Stimulated activated naive CD8-positive, alpha-beta T cell treated with anti-CD3 and anti-CD28 coated beads, Interleukin-15, Interleukin-2, amounts not matched to agents 100 U/mL and 50 U/mL, for 24 hours (primary cell): ENCODE data around the gene FRMD4A.
A peak's percentile ranks its signal among the peaks of the same experiment; 100 is the strongest.
"Not testable (repeated sequence)": the region's sequence is repeated elsewhere in the genome, so short reads cannot be mapped to it uniquely, and the experiment has no call there.

ENCODE experiments used
- ATAC-seq: fragments of 150-1000 bp; cut with Tn5 transposase; one replicate; pipeline ENCODE4 v1.10.0; 2021
- DNase-seq: peaks from one replicate; pipeline ENCODE4 v3.0.0; 2021

FRMD4A gene

DNA sequence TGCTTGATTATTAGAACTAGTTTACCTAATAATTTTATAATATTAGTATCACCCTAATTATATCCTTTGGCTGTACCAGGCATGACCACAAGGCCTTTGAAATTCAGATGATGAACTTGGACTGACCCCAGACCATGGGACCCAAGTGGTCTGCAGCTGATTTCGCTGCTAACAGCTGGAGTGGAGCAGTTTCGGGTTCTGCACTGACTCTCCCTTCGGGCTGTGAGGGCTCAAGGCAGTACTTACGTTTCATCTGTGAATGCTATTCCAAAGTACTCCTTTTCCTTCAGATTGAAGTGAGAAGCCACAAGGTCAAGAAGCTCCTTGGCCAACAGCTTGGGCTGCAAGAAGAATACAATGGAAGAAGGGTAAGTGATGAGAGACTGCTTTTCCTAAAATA is 520.2 kb downstream of the FRMD4A start:
- DNase-seq, result no peak
- ATAC-seq, result no peak

GRCh38 chr10:13809427-13809826 is 521.3 kb downstream of the FRMD4A start:
- no peak for DNase-seq
- no peak for ATAC-seq

DNA sequence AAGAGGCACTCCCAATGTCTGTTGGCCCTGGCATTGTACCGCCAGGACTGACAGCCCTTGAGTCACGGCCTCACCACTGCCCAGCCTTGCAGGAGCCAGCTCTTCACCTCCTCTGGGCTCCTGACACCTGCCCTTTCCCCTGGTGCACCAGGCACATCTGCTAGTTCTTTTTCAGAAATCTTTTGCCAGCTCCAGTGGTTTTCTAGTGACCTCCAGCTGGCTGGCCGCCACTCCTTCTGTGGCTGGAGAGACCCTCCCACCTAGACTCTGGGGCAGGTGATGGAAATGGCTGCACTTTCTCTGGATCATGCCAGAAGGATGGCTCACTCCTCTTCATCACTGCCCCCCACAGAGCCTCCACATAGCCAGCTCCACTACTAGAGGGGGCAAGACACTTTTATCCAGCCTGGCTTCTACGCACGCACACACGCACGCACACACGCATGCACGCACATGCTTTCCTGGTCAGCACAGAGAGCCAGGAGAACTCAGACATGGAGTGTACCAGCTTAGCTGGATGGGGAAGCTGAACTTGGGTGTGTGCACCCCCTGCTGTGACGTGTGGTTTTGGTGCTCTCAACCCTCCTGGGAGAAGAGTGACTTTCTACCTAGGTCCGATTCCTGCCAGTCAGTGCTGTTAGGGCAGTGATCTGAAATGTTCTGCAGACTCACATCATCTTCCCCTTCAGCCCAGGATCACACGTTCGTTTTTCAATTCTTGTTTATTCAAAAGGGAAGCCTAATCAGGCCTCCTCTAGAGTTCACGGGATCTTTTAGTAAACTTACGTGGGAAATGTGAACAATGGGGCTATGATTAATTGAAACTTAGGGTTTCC is 522.0 kb downstream of the FRMD4A start:
- no peak for ATAC-seq
- no peak for DNase-seq

DNA sequence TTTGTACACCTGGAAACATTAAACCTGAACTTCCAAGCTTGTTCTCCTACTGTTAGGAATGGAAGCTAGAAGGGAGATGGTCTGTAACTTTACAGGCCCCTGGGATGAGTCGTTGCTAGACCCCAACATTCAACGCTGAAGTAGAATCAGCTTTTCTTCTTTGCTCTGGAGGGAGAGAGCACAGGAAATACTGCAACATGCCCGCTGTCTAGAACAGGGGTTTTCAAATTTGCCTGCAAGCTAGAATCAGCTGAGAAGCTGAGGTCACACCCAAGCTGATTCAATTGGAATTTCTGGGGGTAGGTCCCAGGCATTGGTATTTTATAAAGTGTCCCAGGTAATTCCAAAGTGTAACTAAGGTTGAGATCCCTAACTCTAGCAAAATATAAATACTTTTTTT is 524.3 kb downstream of the FRMD4A start:
- DNase-seq (no peak), ATAC-seq (no peak)

DNA sequence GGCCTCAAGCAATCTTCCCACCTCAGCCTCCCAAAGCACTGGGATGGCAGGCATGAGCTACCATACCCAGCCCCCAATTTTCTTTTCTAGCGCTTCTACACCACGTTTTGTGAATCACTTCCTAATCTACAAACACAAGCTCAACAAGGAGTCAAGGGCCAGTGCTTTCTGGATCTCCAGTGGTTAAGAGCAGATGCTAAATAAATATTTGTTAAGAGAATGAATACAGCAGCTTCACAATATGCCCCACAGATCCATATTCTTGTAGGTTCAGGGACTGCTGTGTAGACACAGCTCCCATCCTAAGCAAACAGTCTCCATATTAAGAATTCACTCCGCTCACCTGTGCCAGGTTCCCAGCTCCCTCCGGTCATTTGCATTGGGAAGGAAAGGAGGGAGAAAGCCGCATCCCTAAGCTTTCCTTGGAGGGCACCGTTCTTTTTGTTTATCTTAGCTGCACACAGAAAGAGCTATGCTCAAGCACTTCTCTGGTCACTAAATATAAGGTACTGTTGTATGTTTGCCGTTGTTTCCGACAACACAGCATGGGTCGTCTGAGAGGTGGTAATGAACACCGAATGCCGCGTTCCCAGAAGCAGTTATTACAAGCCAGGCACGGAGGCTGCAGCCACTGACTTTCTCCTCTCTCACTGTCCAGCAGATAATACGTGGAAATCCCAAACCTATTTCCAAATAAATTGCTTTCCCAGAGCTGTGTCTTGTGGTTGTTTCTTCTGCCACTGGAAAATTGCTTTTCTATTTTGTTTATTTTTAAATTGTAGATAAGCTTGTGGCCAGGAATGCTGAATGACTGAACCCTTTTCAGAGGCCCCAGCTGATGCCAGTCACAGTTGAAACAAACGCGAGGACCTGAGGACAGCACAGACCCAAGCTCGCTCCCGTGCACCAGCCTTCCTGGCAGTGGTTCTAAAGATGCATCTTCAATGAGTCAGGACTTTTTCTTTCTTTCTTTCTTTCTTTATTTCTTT is 526.9 kb downstream of the FRMD4A start:
- DNase-seq, result no peak
- ATAC-seq, result no peak

DNA sequence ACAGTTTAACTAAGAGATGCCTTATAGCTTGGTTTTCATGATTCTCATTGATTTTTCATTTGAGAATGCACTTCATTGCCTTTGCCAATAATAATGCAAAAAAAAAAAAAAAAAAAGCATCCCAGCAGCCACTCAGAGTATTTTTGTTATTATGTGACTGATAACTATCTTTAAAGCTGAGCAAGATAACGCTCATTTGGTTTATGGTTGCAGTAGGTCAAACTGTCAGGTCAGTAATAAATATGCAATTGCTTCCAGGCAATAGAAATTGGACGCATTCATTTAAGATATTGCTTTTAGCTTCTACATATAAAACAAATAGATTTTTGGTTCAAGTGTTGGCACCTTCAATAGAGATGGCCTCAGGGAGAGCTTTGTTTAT is 528.8 kb downstream of the FRMD4A start:
- DNase-seq (no peak), ATAC-seq (no peak)

- ATAC-seq (no peak), DNase-seq (no peak)
Observed at GRCh38 chr10:13801156-13801906, 529.4 kb downstream of the FRMD4A start.

DNA sequence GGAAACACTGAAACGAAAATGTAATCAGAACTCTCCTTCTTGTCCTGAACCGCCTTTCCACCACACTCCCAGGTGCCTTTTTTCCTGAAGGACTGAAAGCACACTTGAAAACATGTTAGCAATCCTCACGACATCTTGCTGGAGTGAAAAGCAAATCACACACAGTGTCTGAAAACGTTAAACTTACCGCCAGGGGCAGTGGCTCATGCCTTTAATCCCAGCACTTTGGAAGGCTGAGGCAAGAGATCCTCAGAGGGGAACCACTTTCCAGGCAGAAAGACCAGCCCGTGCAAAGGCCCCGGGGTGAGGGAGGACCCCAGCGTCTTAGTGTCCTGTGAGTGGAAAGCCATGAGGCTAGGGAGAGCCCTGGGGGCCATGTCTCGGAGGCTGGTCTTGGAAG is 533.6 kb downstream of the FRMD4A start:
- no peak for ATAC-seq
- DNase-seq, result no peak

DNA sequence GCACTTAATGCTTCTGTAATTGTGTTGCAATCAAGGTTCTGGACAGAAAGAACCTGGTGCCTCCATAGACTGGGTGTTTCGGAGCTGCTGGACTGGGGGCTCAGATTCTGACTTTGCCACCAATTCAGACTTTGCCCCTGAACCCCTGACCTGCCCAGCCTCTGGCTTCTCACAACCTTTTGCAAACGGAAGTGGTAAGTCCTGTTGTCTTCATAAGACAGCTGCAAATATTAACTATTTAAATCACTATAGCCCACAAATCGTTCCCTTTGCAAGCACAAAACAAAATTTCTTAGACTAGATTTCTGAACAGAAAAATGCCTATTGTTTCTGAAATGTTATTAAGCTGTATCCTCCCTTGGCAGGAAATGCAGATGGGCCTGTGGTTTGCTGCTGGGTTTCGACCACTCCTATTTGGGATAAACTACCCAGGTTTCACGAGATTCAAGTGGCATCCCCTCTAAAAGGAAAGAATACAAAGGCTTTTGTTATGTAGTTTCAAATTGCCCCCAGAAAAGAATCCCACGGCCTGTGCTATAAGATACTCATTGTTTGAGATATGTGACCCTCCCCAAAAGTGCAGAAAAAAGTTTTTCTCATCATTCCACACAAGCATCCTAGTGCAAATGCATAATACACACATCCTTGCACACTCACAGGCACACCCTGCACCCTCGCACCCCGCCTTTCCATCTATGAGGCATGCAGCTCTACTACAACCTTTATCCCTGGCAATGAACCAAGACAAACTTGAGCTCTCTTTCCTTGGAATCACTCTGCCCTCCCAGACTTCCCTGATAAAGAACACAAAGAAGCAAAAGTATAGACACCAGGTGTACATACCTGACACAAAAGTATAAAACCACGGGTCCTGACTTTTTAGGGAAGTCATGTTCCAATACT is 534.8 kb downstream of the FRMD4A start:
- DNase-seq (no peak), ATAC-seq (no peak)

- ATAC-seq, result no peak
- DNase-seq, result no peak
Observed at GRCh38 chr10:13794992-13795612, 535.6 kb downstream of the FRMD4A start.

- DNase-seq, result no peak
- no peak for ATAC-seq
Observed at GRCh38 chr10:13792006-13792405, 538.7 kb downstream of the FRMD4A start.

GRCh38 chr10:13791483-13791882 is 539.2 kb downstream of the FRMD4A start:
- DNase-seq (no peak), ATAC-seq (no peak)

DNA sequence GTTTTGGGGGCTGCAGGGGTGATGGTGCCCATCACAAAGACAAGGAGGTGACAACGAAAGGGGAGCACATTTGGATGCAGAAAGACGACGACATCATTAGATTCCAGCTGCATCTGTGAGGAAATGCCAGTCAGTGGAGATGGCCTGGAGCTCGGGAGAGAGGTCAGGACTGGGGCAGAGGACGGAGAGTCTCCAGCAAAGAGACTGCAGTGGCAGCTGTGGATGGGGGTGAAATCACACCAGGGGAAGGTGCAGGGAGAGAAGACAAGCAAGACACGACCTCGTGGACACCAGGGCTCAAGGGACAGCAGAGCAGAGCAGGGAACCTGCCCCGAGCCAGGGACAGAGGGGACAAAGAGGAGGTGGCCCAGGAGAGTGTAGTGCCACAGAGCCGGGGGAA is 540.5 kb downstream of the FRMD4A start:
- ATAC-seq, result no peak
- no peak for DNase-seq

GRCh38 chr10:13789448-13789829 is 541.3 kb downstream of the FRMD4A start:
- no peak for ATAC-seq
- no peak for DNase-seq

DNA sequence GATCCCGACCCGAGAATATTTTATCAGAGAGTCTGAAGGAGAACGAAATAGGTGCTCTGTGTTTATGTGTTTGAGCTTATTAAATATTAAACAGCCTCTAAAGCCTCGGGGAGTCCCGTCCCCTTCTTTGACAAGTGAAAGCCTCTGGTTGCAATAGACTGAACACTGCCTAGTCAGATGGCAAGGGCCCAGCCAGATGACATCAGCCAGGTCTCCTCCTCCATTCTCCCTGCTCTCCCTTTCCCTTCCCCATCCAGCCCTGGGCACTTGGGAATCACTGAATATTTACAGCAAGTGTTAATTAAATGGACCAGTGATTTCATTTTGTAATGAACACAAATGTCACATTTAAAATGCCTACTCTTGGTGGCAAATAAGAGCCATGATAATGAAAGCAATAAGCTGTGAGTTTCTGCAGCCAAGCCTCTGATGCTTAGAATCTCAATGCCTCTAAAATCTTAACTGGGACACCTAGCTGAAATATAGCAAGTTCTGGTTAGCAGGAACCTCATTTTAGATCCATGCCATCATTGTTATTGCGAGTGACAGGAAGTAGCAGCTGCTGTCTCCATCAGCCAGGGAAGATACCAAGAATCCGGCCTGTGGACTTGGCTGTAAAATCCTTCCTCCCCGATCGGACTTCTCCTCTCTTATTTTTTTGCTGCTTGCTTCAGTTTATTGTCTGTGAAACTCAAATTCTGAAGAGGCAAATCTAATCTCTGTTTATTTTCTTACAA is 541.8 kb downstream of the FRMD4A start:
- DNase-seq, result no peak

GRCh38 chr10:13788320-13788600 is 542.5 kb downstream of the FRMD4A start:
- ATAC-seq (no peak), DNase-seq (no peak)

More for the DNA sequence above, 541.8 kb downstream of the FRMD4A start:
- no peak for ATAC-seq

DNA sequence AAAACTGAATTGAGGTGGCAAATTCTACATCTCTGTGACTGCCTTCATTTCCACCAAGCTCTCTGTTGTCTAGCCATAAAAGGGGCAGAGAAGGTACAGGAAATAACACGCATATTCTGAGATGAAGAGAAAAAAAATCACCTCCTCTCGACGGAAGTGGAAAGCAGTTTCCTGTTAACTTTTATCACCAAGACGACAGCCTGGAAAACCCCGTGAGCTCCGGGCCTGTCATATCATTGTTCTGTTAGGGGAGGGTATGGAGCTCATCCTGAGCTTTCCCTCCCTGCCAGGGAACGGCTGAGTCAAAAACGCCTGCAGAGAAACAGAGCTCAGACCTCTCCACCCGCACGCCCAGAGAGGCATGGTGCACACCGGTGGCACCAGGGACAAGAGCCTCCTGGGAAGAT is 543.7 kb downstream of the FRMD4A start:
- DNase-seq (peak; percentile 69), ATAC-seq (peak; percentile 89)

GRCh38 chr10:13784067-13784466 is 546.7 kb downstream of the FRMD4A start:
- no peak for DNase-seq
- no peak for ATAC-seq

GRCh38 chr10:13779748-13780147 is 551.0 kb downstream of the FRMD4A start:
- ATAC-seq (no peak), DNase-seq (no peak)

DNA sequence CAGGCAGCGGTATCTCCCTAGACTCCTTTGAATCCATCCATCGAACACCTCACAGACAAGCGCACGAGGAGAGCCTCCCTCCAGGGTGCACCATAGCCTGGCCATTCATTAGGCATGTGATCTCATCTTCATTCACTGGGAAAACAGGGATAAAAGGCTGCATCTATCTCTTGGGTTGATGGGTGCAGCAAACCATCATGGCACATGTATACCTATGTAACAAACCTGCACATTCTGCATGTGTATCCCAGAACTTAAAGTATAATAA is 552.1 kb downstream of the FRMD4A start:
- not testable (repeated sequence) for ATAC-seq, DNase-seq

DNA sequence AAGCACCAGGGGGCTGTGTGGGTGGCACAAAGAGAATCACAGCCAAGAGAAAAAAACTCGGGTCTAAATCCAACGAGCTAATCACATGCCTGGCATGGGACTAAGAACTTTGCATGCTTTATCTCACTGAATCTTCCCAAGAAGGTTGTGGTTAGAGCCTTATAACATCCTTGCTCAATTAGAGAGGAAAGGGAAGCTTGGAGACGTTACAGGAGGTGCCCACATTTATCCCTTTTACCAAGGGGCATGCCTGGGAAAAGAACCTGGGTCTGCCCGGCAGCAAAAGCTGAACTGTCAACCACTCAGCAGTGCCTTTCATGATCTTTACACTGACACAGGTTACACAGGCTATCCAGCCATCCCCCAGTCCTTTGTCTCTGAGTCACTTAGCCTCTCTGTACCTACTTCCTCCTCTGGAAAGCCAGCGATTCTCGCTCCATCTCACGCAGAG is 553.8 kb downstream of the FRMD4A start:
- DNase-seq (no peak), ATAC-seq (no peak)
